GM19397 (cell line): ENCODE measurements around the gene TYK2.

ENCODE experiments used
- ATAC-seq: cut with Tn5 transposase; IDR thresholded peaks from one replicate; pipeline ENCODE4 v1.9.1; 2021; ENCODE audit warnings: mild to moderate bottlenecking, moderate library complexity; ENCODE audit not compliant: unreplicated experiment

The TYK2 gene

GRCh38 chr19:10317045-10317856, 63.1 kb downstream of the TYK2 start:
- ATAC-seq, result no peak

GRCh38 chr19:10316229-10317044, 63.9 kb downstream of the TYK2 start:
- ATAC-seq, result no peak

- peak; percentile 68 for ATAC-seq
Observed at GRCh38 chr19:10315335-10316214, 64.8 kb downstream of the TYK2 start, which contains the start of gene FDX2. FDX2 (minus strand) TSS chr19:10316015; CDS start chr19:10315996, 19 bp downstream.

- ATAC-seq, result no peak
Observed at GRCh38 chr19:10309423-10309822, 70.9 kb downstream of the TYK2 start, which contains the start of gene ZGLP1. ZGLP1 (minus strand) TSS chr19:10309815.

GRCh38 chr19:10306327-10306726, 74.0 kb downstream of the TYK2 start:
- no peak for ATAC-seq

GRCh38 chr19:10305139-10305806, 75.1 kb downstream of the TYK2 start:
- ATAC-seq, result no peak
